KOPT-K1 (cell line): ENCODE data around the gene TMEM131L.
A peak's percentile ranks its signal among the peaks of the same experiment; 100 is the strongest.

Source experiments
- H3K27ac ChIP-seq: fragments of 200-600 bp; sonication (generic); 2 replicates; pipeline ENCODE4 v1.5.1; 2016; ENCODE audit warnings: antibody characterized with exemption, mild to moderate bottlenecking, low read depth, low read length; ENCODE audit not compliant: poor library complexity, severe bottlenecking
- H3K36me3 ChIP-seq: fragments of 200-600 bp; sonication (generic); 2 replicates; pipeline ENCODE4 v1.5.1; 2017; ENCODE audit warnings: antibody characterized with exemption, mild to moderate bottlenecking, low read length, moderate library complexity; ENCODE audit not compliant: insufficient read depth
- H3K9me3 ChIP-seq: fragments of 200-600 bp; sonication (generic); 2 replicates; pipeline ENCODE4 v1.5.1; 2017; ENCODE audit warnings: antibody characterized with exemption, low read length, mild to moderate bottlenecking; ENCODE audit not compliant: insufficient read depth, poor library complexity, severe bottlenecking

The TMEM131L gene

GRCh38 chr4:153514001-153514526 is 47.9 kb downstream of the TMEM131L start:
- no peak overlapping the region for H3K27ac ChIP-seq
- no peaks in the 10 kb centered on the region for H3K9me3 ChIP-seq
- peaks cover 31% of the 10 kb centered on the region for H3K36me3 ChIP-seq

- H3K9me3 ChIP-seq, result no peaks in the 10 kb centered on the region
- H3K27ac ChIP-seq, result no peak overlapping the region
- H3K36me3 ChIP-seq, result peaks cover 23% of the 10 kb centered on the region
These were observed 48.7 kb downstream of the TMEM131L start for GRCh38 chr4:153514688-153515426.

GRCh38 chr4:153517159-153517558 is 51.0 kb downstream of the TMEM131L start:
- Histone ChIP-seq H3K9me3 (no peaks in the 10 kb centered on the region), H3K36me3 (peaks cover 8% of the 10 kb centered on the region), H3K27ac (peak overlapping the region; percentile 99)

GRCh38 chr4:153518001-153518400 is 51.8 kb downstream of the TMEM131L start:
- Histone ChIP-seq H3K27ac (peak overlapping the region; percentile 99), H3K36me3 (peaks cover 8% of the 10 kb centered on the region), H3K9me3 (no peaks in the 10 kb centered on the region)

- peaks cover 8% of the 10 kb centered on the region for H3K36me3 ChIP-seq
- peak overlapping the region; percentile 99 for H3K27ac ChIP-seq
- no peaks in the 10 kb centered on the region for H3K9me3 ChIP-seq
These were observed 52.7 kb downstream of the TMEM131L start for GRCh38 chr4:153518637-153519389.

GRCh38 chr4:153519687-153520086 is 53.5 kb downstream of the TMEM131L start:
- peak overlapping the region; percentile 99 for H3K27ac ChIP-seq
- no peaks in the 10 kb centered on the region for H3K9me3 ChIP-seq
- H3K36me3 ChIP-seq, result peaks cover 8% of the 10 kb centered on the region

GRCh38 chr4:153520227-153520626 is 54.1 kb downstream of the TMEM131L start:
- Histone ChIP-seq H3K9me3 (no peaks in the 10 kb centered on the region), H3K27ac (peak overlapping the region; percentile 99), H3K36me3 (peaks cover 8% of the 10 kb centered on the region)

- Histone ChIP-seq H3K36me3 (peaks cover 8% of the 10 kb centered on the region), H3K27ac (peak overlapping the region; percentile 99), H3K9me3 (no peaks in the 10 kb centered on the region)
These were observed 54.7 kb downstream of the TMEM131L start for GRCh38 chr4:153520801-153521329.

GRCh38 chr4:153521478-153521877 is 55.3 kb downstream of the TMEM131L start:
- no peaks in the 10 kb centered on the region for H3K9me3 ChIP-seq
- H3K27ac ChIP-seq, result peak overlapping the region; percentile 99
- H3K36me3 ChIP-seq, result peaks cover 8% of the 10 kb centered on the region

GRCh38 chr4:153521999-153522801 is 56.0 kb downstream of the TMEM131L start:
- Histone ChIP-seq H3K27ac (peak overlapping the region; percentile 99), H3K36me3 (peaks cover 5% of the 10 kb centered on the region), H3K9me3 (no peaks in the 10 kb centered on the region)

- no peaks in the 10 kb centered on the region for H3K36me3 ChIP-seq
- no peaks in the 10 kb centered on the region for H3K9me3 ChIP-seq
- H3K27ac ChIP-seq, result peak overlapping the region; percentile 99
These were observed 56.6 kb downstream of the TMEM131L start for GRCh38 chr4:153522802-153523094.

- no peaks in the 10 kb centered on the region for H3K36me3 ChIP-seq
- no peaks in the 10 kb centered on the region for H3K9me3 ChIP-seq
- peak overlapping the region; percentile 99 for H3K27ac ChIP-seq
These were observed 57.1 kb downstream of the TMEM131L start for GRCh38 chr4:153523164-153523796.

- Histone ChIP-seq H3K36me3 (no peaks in the 10 kb centered on the region), H3K27ac (peak overlapping the region; percentile 99), H3K9me3 (no peaks in the 10 kb centered on the region)
These were observed 57.8 kb downstream of the TMEM131L start for GRCh38 chr4:153523941-153524386.

GRCh38 chr4:153524682-153525081 is 58.5 kb downstream of the TMEM131L start:
- Histone ChIP-seq H3K9me3 (no peaks in the 10 kb centered on the region), H3K36me3 (no peaks in the 10 kb centered on the region), H3K27ac (peak overlapping the region; percentile 99)
